GM12878 (cell line): ENCODE measurements around the gene RASSF8. TPM values are rescaled to one million over a fixed set of nuclear protein-coding genes. Genes with fewer than 3 reads are reported as not detected.

Source experiments
- ATAC-seq: fragments of 200-7000 bp; cut with Tn5 transposase; 3 replicates; pipeline ENCODE4 v1.9.1; 2020; ENCODE audit warnings: mild to moderate bottlenecking, moderate library complexity
- BruUV-seq: library from RNA; stranded (reverse); fragments of 400-500 nt; replicated peaks from 2 replicates; lab custom pipeline; 2021; lab: Mats Ljungman, UMichigan
- CTCF ChIA-PET: fragments of 300-600 bp; sonication (Branson Sonifier 250); formaldehyde crosslinking; extraction: SDS; loops from one replicate; lab custom pipeline; 2021; ENCODE audit warnings: inconsistent platforms; lab: Yijun Ruan, JAX
- POLR2A ChIA-PET: fragments of 350-600 bp; formaldehyde crosslinking; extraction: SDS; loops from one replicate; lab custom pipeline; 2021; ENCODE audit warnings: inconsistent platforms; lab: Charles Lee
- RAD21 ChIA-PET: fragments of 300-600 bp; sonication (Branson Sonifier 250); formaldehyde crosslinking; loops from one replicate; lab custom pipeline; 2023; ENCODE audit warnings: antibody characterized with exemption; ENCODE audit not compliant: unreplicated experiment; lab: Charles Lee
- SMC1A ChIA-PET: fragments of 300-600 bp; sonication (Branson Sonifier 250); formaldehyde crosslinking; loops from one replicate; lab custom pipeline; 2023; ENCODE audit not compliant: unreplicated experiment, uncharacterized antibody; lab: Charles Lee
- DNase-seq: peaks from one replicate; pipeline ENCODE4 v3.0.0-alpha.2; 2011; ENCODE audit warnings: low read depth, low spot score
- FAIRE-seq: peaks from 3 replicates; lab custom pipeline; 2011; peaks lifted over from hg19 to GRCh38; lab: Jason Lieb, UNC
- H2AFZ ChIP-seq: 2 replicates; pipeline ENCODE4 v1.6.0; 2011; ENCODE audit warnings: low read depth, low read length, control low read depth; ENCODE audit not compliant: control insufficient read depth
- H3K27ac ChIP-seq: 2 replicates; pipeline ENCODE4 v1.5.1; 2011; ENCODE audit warnings: control low read depth; ENCODE audit not compliant: control insufficient read depth, insufficient read depth
- H3K27me3 ChIP-seq, 2 experiments: replicated peaks in 1 of 2; 2 replicates each; pipeline versions ENCODE4 v1.6.0 to v1.6.1; 2011; ENCODE audit warnings: low read length in 1 of 2; ENCODE audit not compliant: control insufficient read depth in 2 of 2, insufficient read depth in 2 of 2
- H3K36me3 ChIP-seq, 2 experiments: 2 replicates each; pipeline ENCODE4 v1.5.1; 2011; ENCODE audit warnings: low read length in 1 of 2; ENCODE audit not compliant: control insufficient read depth in 2 of 2, insufficient read depth in 2 of 2
- H3K4me1 ChIP-seq: 2 replicates; pipeline ENCODE4 v1.6.1; 2011; ENCODE audit warnings: mild to moderate bottlenecking, low read length, moderate library complexity, mixed read lengths; ENCODE audit not compliant: control insufficient read depth, insufficient read depth
- H3K4me2 ChIP-seq: 2 replicates; pipeline ENCODE4 v1.6.0; 2011; ENCODE audit warnings: control low read depth; ENCODE audit not compliant: control insufficient read depth, insufficient read depth
- H3K4me3 ChIP-seq: fragments of 200-600 bp; sonication (generic); 2 replicates; pipeline ENCODE4 v1.5.1; 2016
- H3K79me2 ChIP-seq: 2 replicates; pipeline ENCODE4 v1.6.0; 2011; ENCODE audit warnings: low read length; ENCODE audit not compliant: control insufficient read depth, insufficient read depth
- H3K9ac ChIP-seq: 2 replicates; pipeline ENCODE4 v1.8.0; 2011; ENCODE audit warnings: low read length, control low read depth, mixed read lengths; ENCODE audit not compliant: control insufficient read depth, insufficient read depth
- H3K9me3 ChIP-seq: replicated peaks from 3 replicates; pipeline ENCODE4 v1.5.1; 2011; ENCODE audit warnings: mild to moderate bottlenecking, low read length; ENCODE audit not compliant: control insufficient read depth, insufficient read depth
- H4K20me1 ChIP-seq: 2 replicates; pipeline ENCODE4 v1.6.0; 2011; ENCODE audit not compliant: control insufficient read depth, insufficient read depth
- BRCA1 ChIP-seq: IDR thresholded peaks from 2 replicates; pipeline ENCODE4 v1.6.1; 2011; ENCODE audit warnings: low read depth, low read length, improper control_type of control experiment
- EZH2 ChIP-seq: IDR thresholded peaks from 2 replicates; pipeline ENCODE4 v1.6.1; 2012; ENCODE audit warnings: low read depth, mild to moderate bottlenecking, control low read depth, inconsistent platforms, low read length, borderline replicate concordance; ENCODE audit not compliant: control insufficient read depth
- NFYA ChIP-seq: IDR thresholded peaks from 2 replicates; pipeline ENCODE4 v1.6.1; 2011; ENCODE audit warnings: low read depth, mild to moderate bottlenecking, low read length, improper control_type of control experiment, borderline replicate concordance
- NFYB ChIP-seq: IDR thresholded peaks from 2 replicates; pipeline ENCODE4 v1.6.1; 2011; ENCODE audit warnings: low read depth, mild to moderate bottlenecking, low read length, improper control_type of control experiment, moderate library complexity; ENCODE audit not compliant: insufficient read depth
- PAX8 ChIP-seq: fragments of 450-650 bp; IDR thresholded peaks from 2 replicates; pipeline ENCODE4 v1.6.1; 2017; ENCODE audit warnings: mild to moderate bottlenecking, moderate library complexity
- POLR2AphosphoS2 ChIP-seq: IDR thresholded peaks from 2 replicates; pipeline ENCODE4 v1.6.1; 2011; ENCODE audit warnings: low read depth, mild to moderate bottlenecking, low read length, improper control_type of control experiment, moderate library complexity
- SPI1 ChIP-seq: IDR thresholded peaks from 2 replicates; pipeline ENCODE4 v1.6.1; 2011; ENCODE audit warnings: low read depth, mild to moderate bottlenecking, low read length, moderate library complexity, borderline replicate concordance; ENCODE audit not compliant: insufficient read depth
- STAT1 ChIP-seq: fragments of 450-650 bp; conservative IDR thresholded peaks from 2 replicates; pipeline ENCODE4 v1.6.1; 2014; ENCODE audit warnings: antibody characterized with exemption, mild to moderate bottlenecking
- ZNF622 ChIP-seq: fragments of 450-650 bp; IDR thresholded peaks from 2 replicates; pipeline ENCODE4 v1.6.1; 2017; ENCODE audit warnings: mild to moderate bottlenecking, inconsistent platforms
- ZZZ3 ChIP-seq: IDR thresholded peaks from 2 replicates; pipeline ENCODE4 v1.6.1; 2011; ENCODE audit warnings: low read depth; ENCODE audit not compliant: control insufficient read depth, insufficient read length
- WGBS: methylation state at CpG from one replicate; pipeline ENCODE4 v1.1.6; 2016; ENCODE audit warnings: low lambda C conversion rate; ENCODE audit not compliant: insufficient replicate concordance, insufficient coverage; ENCODE audit errors: missing lambda C conversion rate; 5-methylcytosine and 5-hydroxymethylcytosine counted together
- in situ Hi-C: fragments of 300-500 bp; cut with MboI; formaldehyde crosslinking; loops from 9 replicates; pipeline ENCODE4 v1.14.3; 2018; ENCODE audit warnings: mixed read lengths
- intact Hi-C: fragments of 100-400 bp; cut with micrococcal nuclease; formaldehyde crosslinking; loops from one replicate; pipeline ENCODE4 v1.14.2; 2022; ENCODE audit not compliant: unreplicated experiment
- polyA plus RNA-seq, 11 experiments: library from polyadenylated mRNA; depleted of rRNA in 4 of 11; unstranded in 6 of 11; stranded (reverse) in 5 of 11; fragments of >200 nt; fragmentation: Nextera tagmentation in 4 of 11; fragmentation: Illumina TruSeq in 1 of 11; extraction: Ambion mirVana in 4 of 11; extraction: Trizol in 1 of 11; gene quantifications; 1 replicate in 1 of 11; 2 replicates in 10 of 11; pipeline versions ENCODE4 v1.2.1 to v1.2.3, GENCODE V29; 2011 to 2016; ENCODE audit warnings: inconsistent platforms in 2 of 11, missing spikeins in 2 of 11, low read depth in 1 of 11
- total RNA-seq, 4 experiments: library from RNA; depleted of rRNA in 3 of 4; stranded (reverse); fragments of >200 nt in 3 of 4; fragmentation: Illumina TruSeq in 1 of 4; extraction: Trizol in 1 of 4; gene quantifications; 2 replicates each; pipeline versions ENCODE4 v1.2.1 to v1.2.3, GENCODE V29; 2013 to 2021
- TF ChIP-seq, protein P1 (sequence below): fragments of 450-650 bp; IDR thresholded peaks from 2 replicates; pipeline ENCODE4 v1.6.1; 2017; ENCODE audit warnings: mild to moderate bottlenecking, moderate library complexity
- TF ChIP-seq, protein P2 (sequence below): fragments of 150-350 bp; IDR thresholded peaks from 2 replicates; pipeline ENCODE4 v1.6.1; 2014; ENCODE audit warnings: mild to moderate bottlenecking, low read depth, low read length

RASSF8 gene
- total and polyA plus RNA-seq, 10 of the 15 experiments (the other 5 are each of a cell fraction or from before 2014, with no cell fraction given): 0.06 to 0.18 (median 0.08) TPM; not detected in 6

DNA sequence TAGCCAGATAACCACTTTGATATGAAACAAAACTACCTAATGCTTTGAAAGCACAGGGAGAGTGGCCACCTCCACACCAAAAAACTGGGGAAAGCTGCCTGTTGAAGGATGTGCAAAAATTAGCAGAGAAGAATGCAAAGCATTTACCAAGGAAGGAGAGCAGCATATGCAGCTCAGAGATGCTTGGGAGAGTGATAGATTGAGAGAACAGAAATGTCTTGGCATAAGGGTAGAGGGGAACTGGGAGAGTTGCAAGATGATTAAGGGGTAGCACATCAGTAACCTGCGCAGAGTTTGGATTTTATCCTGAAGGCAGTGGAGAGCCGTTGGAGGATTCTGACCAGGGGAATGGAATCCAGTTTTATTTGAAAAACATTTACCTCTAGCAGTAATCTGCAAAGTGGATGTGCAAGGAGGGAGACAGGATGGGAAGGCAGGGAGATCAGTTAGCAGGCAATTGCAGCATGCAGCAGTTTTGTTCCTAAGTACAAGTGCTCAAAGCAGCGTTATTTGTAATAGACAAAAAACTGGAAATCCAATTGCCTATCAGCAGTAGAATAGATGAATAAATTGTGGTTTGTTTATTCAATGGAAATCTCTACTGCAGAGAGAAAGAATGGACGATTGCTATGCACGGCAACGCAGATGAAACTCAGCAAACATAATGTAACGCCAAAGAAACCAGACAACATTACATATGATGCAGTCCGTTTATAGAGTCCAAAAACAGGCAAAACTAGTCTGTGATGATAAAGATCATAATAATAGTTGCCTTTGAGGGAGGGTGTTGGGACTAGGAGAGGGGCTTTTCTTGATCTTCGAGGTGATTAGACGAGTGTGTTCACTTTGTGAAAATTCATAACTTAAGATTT lies 84.9 kb downstream of the RASSF8 start:
- FAIRE-seq: no peak
- in situ Hi-C loops: no loop called here

More for the DNA sequence above, 84.9 kb downstream of the RASSF8 start:
- Histone ChIP-seq H3K27me3 (no peaks in the 10 kb centered on the region), H3K79me2 (no peaks in the 10 kb centered on the region), H4K20me1 (no peaks in the 10 kb centered on the region)
- ChIA-PET CTCF (no interaction called here), RAD21 (no interaction called here)
- intact Hi-C loops: no loop called here
- no peak for ATAC-seq
- WGBS: 43% methylated on average over 10 of the region's 10 CpGs
- no peak for TF ChIP-seq PAX8
- no peak for TF ChIP-seq NFYA
- no peak for TF ChIP-seq POLR2AphosphoS2
- no peak for TF ChIP-seq BRCA1
- no peak for TF ChIP-seq STAT1
- TF ChIP-seq, protein P1, sequence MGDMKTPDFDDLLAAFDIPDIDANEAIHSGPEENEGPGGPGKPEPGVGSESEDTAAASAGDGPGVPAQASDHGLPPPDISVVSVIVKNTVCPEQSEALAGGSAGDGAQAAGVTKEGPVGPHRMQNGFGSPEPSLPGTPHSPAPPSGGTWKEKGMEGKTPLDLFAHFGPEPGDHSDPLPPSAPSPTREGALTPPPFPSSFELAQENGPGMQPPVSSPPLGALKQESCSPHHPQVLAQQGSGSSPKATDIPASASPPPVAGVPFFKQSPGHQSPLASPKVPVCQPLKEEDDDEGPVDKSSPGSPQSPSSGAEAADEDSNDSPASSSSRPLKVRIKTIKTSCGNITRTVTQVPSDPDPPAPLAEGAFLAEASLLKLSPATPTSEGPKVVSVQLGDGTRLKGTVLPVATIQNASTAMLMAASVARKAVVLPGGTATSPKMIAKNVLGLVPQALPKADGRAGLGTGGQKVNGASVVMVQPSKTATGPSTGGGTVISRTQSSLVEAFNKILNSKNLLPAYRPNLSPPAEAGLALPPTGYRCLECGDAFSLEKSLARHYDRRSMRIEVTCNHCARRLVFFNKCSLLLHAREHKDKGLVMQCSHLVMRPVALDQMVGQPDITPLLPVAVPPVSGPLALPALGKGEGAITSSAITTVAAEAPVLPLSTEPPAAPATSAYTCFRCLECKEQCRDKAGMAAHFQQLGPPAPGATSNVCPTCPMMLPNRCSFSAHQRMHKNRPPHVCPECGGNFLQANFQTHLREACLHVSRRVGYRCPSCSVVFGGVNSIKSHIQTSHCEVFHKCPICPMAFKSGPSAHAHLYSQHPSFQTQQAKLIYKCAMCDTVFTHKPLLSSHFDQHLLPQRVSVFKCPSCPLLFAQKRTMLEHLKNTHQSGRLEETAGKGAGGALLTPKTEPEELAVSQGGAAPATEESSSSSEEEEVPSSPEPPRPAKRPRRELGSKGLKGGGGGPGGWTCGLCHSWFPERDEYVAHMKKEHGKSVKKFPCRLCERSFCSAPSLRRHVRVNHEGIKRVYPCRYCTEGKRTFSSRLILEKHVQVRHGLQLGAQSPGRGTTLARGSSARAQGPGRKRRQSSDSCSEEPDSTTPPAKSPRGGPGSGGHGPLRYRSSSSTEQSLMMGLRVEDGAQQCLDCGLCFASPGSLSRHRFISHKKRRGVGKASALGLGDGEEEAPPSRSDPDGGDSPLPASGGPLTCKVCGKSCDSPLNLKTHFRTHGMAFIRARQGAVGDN: no peak
- TF ChIP-seq ZNF622: no peak
- TF ChIP-seq SPI1: no peak
- no peak for TF ChIP-seq NFYB
- no peak for TF ChIP-seq ZZZ3
- TF ChIP-seq EZH2: no peak
- TF ChIP-seq, protein P2, sequence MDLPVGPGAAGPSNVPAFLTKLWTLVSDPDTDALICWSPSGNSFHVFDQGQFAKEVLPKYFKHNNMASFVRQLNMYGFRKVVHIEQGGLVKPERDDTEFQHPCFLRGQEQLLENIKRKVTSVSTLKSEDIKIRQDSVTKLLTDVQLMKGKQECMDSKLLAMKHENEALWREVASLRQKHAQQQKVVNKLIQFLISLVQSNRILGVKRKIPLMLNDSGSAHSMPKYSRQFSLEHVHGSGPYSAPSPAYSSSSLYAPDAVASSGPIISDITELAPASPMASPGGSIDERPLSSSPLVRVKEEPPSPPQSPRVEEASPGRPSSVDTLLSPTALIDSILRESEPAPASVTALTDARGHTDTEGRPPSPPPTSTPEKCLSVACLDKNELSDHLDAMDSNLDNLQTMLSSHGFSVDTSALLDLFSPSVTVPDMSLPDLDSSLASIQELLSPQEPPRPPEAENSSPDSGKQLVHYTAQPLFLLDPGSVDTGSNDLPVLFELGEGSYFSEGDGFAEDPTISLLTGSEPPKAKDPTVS: no peak
- TF ChIP-seq, all 136 proteins: peak for 0
- Histone ChIP-seq H3K9me3 (no peaks in the 10 kb centered on the region), H3K4me3 (no peak overlapping the region), H2AFZ (no peak overlapping the region), H3K27ac (no peak overlapping the region), H3K4me1 (no peaks in the 10 kb centered on the region), H3K4me2 (no peak overlapping the region), H3K9ac (no peak overlapping the region), H3K36me3 (no peaks in the 10 kb centered on the region)
- SMC1A ChIA-PET: no interaction called here
- POLR2A ChIA-PET: no interaction called here
- DNase-seq: no peak
- no TSS peak for BruUV-seq
